Gastroesophageal sphincter (tissue), 3 donors: ENCODE measurements around the gene P2RY13.

Source experiments
- POLR2A ChIP-seq, 2 donors: fragments of 450-650 bp; IDR thresholded peaks; one replicate each; pipeline ENCODE4 v1.6.1; 2017; ENCODE audit warnings: antibody characterized with exemption in 2 of 2, mild to moderate bottlenecking in 2 of 2, moderate library complexity in 1 of 2
- POLR2AphosphoS5 ChIP-seq: sonication (generic); formaldehyde crosslinking; IDR thresholded peaks from one replicate; pipeline ENCODE4 v1.6.1; 2017; ENCODE audit warnings: antibody characterized with exemption
- TF ChIP-seq, protein P1 (sequence below), 4 experiments: fragments of 200-600 bp in 2 of 4; fragments of 450-650 bp in 2 of 4; sonication (generic) in 1 of 4; IDR thresholded peaks; one replicate each; pipeline ENCODE4 v1.5.1; 2017 to 2019; ENCODE audit warnings: antibody characterized with exemption in 4 of 4, mild to moderate bottlenecking in 2 of 4, moderate library complexity in 2 of 4

GRCh38 chr3:151362751-151363174, 33.4 kb upstream of the P2RY13 start:
- no peak for TF ChIP-seq POLR2A (IDR thresholded peaks at IDR 0.05)
- TF ChIP-seq, protein P1, sequence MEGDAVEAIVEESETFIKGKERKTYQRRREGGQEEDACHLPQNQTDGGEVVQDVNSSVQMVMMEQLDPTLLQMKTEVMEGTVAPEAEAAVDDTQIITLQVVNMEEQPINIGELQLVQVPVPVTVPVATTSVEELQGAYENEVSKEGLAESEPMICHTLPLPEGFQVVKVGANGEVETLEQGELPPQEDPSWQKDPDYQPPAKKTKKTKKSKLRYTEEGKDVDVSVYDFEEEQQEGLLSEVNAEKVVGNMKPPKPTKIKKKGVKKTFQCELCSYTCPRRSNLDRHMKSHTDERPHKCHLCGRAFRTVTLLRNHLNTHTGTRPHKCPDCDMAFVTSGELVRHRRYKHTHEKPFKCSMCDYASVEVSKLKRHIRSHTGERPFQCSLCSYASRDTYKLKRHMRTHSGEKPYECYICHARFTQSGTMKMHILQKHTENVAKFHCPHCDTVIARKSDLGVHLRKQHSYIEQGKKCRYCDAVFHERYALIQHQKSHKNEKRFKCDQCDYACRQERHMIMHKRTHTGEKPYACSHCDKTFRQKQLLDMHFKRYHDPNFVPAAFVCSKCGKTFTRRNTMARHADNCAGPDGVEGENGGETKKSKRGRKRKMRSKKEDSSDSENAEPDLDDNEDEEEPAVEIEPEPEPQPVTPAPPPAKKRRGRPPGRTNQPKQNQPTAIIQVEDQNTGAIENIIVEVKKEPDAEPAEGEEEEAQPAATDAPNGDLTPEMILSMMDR (IDR thresholded peaks at IDR 0.05): no peak
- no peak for TF ChIP-seq POLR2AphosphoS5
